HEK293T (cell line): ENCODE results near the gene CAMK2G.

Source experiments
- CTCF ChIA-PET: fragments of 350-600 bp; formaldehyde crosslinking; extraction: SDS; loops from one replicate; lab custom pipeline; 2021; ENCODE audit warnings: antibody characterized with exemption, inconsistent platforms; lab: Yijun Ruan, JAX
- POLR2A ChIA-PET: fragments of 350-600 bp; formaldehyde crosslinking; extraction: SDS; loops from one replicate; lab custom pipeline; 2020; ENCODE audit warnings: antibody characterized with exemption, inconsistent platforms; lab: Yijun Ruan, JAX
- DNase-seq: peaks from one replicate; pipeline ENCODE4 v3.0.0; 2012; ENCODE audit warnings: mixed read lengths; ENCODE audit errors: extremely low spot score
- ARNT ChIP-seq: fragments of 450-650 bp; IDR thresholded peaks from 2 replicates; pipeline ENCODE4 v1.6.1; 2017; ENCODE audit warnings: mild to moderate bottlenecking
- BHLHE40 ChIP-seq: fragments of 450-650 bp; IDR thresholded peaks from 2 replicates; pipeline ENCODE4 v1.6.1; 2016; ENCODE audit warnings: mild to moderate bottlenecking, moderate library complexity, borderline replicate concordance
- CTBP1 ChIP-seq: fragments of 450-650 bp; IDR thresholded peaks from 2 replicates; pipeline ENCODE4 v1.6.1; 2016; ENCODE audit warnings: borderline replicate concordance
- ELF4 ChIP-seq: fragments of 450-650 bp; IDR thresholded peaks from 2 replicates; pipeline ENCODE4 v1.6.1; 2017; ENCODE audit warnings: antibody characterized with exemption
- FOXA1 ChIP-seq: fragments of 450-650 bp; IDR thresholded peaks from 2 replicates; pipeline ENCODE4 v1.6.1; 2016; ENCODE audit warnings: mild to moderate bottlenecking
- FOXK2 ChIP-seq: fragments of 450-650 bp; IDR thresholded peaks from 2 replicates; pipeline ENCODE4 v1.6.1; 2016; ENCODE audit warnings: mild to moderate bottlenecking
- FOXM1 ChIP-seq: fragments of 450-650 bp; IDR thresholded peaks from 2 replicates; pipeline ENCODE4 v1.6.1; 2017; ENCODE audit warnings: mild to moderate bottlenecking, borderline replicate concordance
- HDGF ChIP-seq: fragments of 450-650 bp; IDR thresholded peaks from 2 replicates; pipeline ENCODE4 v1.6.1; 2017; ENCODE audit warnings: antibody characterized with exemption, borderline replicate concordance
- L3MBTL2 ChIP-seq: fragments of 450-650 bp; conservative IDR thresholded peaks from 2 replicates; pipeline ENCODE4 v1.6.1; 2016; ENCODE audit warnings: mild to moderate bottlenecking
- LEF1 ChIP-seq: fragments of 450-650 bp; IDR thresholded peaks from 2 replicates; pipeline ENCODE4 v1.6.1; 2017; ENCODE audit warnings: mild to moderate bottlenecking, borderline replicate concordance
- NFRKB ChIP-seq: fragments of 450-650 bp; IDR thresholded peaks from 2 replicates; pipeline ENCODE4 v1.6.1; 2016; ENCODE audit warnings: mild to moderate bottlenecking, moderate library complexity
- SP1 ChIP-seq: fragments of 450-650 bp; IDR thresholded peaks from 2 replicates; pipeline ENCODE4 v1.6.1; 2017
- SUZ12 ChIP-seq: fragments of 450-650 bp; IDR thresholded peaks from 2 replicates; pipeline ENCODE4 v1.6.1; 2016; ENCODE audit warnings: mild to moderate bottlenecking
- TARDBP ChIP-seq: fragments of 450-650 bp; IDR thresholded peaks from 2 replicates; pipeline ENCODE4 v1.6.1; 2016
- ZNF384 ChIP-seq: fragments of 450-650 bp; IDR thresholded peaks from 2 replicates; pipeline ENCODE4 v1.6.1; 2016
- TF ChIP-seq, protein P1 (sequence below): fragments of 450-650 bp; IDR thresholded peaks from 2 replicates; pipeline ENCODE4 v1.6.1; 2016

Gene CAMK2G

DNA sequence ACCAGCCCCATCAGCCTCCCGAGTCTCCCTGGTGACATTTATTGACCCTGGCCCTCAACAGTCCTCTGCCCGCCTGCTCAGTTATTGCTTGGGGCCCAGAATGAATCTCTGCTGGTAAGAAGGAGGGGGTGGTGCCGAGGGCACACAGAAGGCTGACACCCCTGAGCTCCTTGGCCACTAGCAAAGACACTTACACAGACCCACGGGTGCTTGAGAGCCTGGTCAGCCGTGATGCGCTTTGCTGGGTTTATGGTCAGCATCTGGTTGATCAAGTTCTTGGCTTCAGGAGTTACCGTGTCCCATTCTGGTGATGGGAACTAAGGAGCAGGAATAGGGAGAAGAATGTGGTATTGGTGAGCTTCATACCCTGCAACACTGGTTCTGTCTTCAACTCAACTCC lies 27.3 kb downstream of the CAMK2G start:
- POLR2A ChIA-PET, result interaction anchor here (0.5 kb wide), 1 partner anchor 33 kb away, joined by 3 read pairs; no protein-coding TSS in a partner anchor
- no peak for TF ChIP-seq ZNF384
- TF ChIP-seq NFRKB, result no peak
- no peak for TF ChIP-seq LEF1
- TF ChIP-seq, protein P1, sequence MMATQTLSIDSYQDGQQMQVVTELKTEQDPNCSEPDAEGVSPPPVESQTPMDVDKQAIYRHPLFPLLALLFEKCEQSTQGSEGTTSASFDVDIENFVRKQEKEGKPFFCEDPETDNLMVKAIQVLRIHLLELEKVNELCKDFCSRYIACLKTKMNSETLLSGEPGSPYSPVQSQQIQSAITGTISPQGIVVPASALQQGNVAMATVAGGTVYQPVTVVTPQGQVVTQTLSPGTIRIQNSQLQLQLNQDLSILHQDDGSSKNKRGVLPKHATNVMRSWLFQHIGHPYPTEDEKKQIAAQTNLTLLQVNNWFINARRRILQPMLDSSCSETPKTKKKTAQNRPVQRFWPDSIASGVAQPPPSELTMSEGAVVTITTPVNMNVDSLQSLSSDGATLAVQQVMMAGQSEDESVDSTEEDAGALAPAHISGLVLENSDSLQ, result no peak
- TF ChIP-seq ELF4, result no peak
- TF ChIP-seq HDGF, result no peak
- no peak for TF ChIP-seq FOXK2
- no peak for TF ChIP-seq TARDBP
- no peak for TF ChIP-seq CTBP1
- TF ChIP-seq BHLHE40, result no peak
- TF ChIP-seq SP1, result no peak
- no peak for TF ChIP-seq FOXA1
- no peak for TF ChIP-seq FOXM1
- TF ChIP-seq ARNT, result no peak
- TF ChIP-seq SUZ12, result no peak
- TF ChIP-seq L3MBTL2, result no peak
- DNase-seq, result no peak
- CTCF ChIA-PET, result interaction anchor here (0.6 to 4.3 kb wide), 3 partner anchors 13 to 1471 kb away, joined by 3 to 25 read pairs (median 3); no protein-coding TSS in a partner anchor

DNA sequence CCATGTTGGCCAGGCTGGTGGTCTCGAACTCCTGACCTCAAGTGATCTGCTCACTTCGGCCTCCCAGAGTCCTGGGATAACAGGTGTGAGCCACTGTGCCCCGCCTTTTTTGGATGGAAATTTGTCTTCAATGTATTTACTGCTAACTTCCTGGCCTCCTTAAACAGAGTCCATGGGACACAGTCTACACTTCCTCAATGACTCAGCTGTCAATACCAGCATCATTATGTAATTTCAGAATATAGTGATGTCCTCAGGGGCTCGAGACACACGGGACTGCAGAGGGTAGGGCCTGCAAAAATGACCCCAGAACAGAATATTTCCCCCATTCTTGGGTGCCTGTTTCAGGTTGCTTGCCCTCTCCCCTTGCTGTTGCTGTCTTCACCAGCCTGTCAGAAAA lies 31.1 kb downstream of the CAMK2G start:
- CTCF ChIA-PET, result interaction anchor here (4.3 kb wide), 1 partner anchor 37 kb away, joined by 25 read pairs; no protein-coding TSS in a partner anchor
- TF ChIP-seq ZNF384 (no peak), LEF1 (no peak), ELF4 (no peak), BHLHE40 (no peak), ARNT (no peak), HDGF (no peak), FOXK2 (no peak), L3MBTL2 (no peak), SP1 (no peak), FOXA1 (no peak), FOXM1 (no peak), SUZ12 (no peak)
- TF ChIP-seq, protein P1, result no peak
- no peak for DNase-seq
- POLR2A ChIA-PET, result no interaction called here

GRCh38 chr10:73842349-73842748 lies 32.0 kb downstream of the CAMK2G start:
- DNase-seq, result no peak
- ChIA-PET CTCF (interaction anchor here (0.6 kb wide), 1 partner anchor 98 kb away, joined by 3 read pairs; no protein-coding TSS in a partner anchor), POLR2A (no interaction called here)
- TF ChIP-seq CTBP1 (no peak), ZNF384 (no peak), ELF4 (no peak), SUZ12 (no peak), ARNT (no peak), L3MBTL2 (no peak), TARDBP (no peak), NFRKB (no peak), FOXA1 (no peak), SP1 (no peak), LEF1 (no peak)
- TF ChIP-seq, protein P1, result no peak

GRCh38 chr10:73841526-73842285 lies 32.6 kb downstream of the CAMK2G start:
- ChIA-PET CTCF (interaction anchor here (0.6 kb wide), 1 partner anchor 99 kb away, joined by 3 read pairs; no protein-coding TSS in a partner anchor), POLR2A (no interaction called here)
- TF ChIP-seq ZNF384, result no peak
- TF ChIP-seq HDGF, result no peak
- TF ChIP-seq, protein P1, result no peak
- TF ChIP-seq ELF4, result no peak
- TF ChIP-seq ARNT, result no peak
- no peak for TF ChIP-seq TARDBP
- no peak for TF ChIP-seq FOXA1
- no peak for TF ChIP-seq L3MBTL2
- TF ChIP-seq FOXK2, result no peak
- no peak for TF ChIP-seq SP1
- no peak for TF ChIP-seq BHLHE40
- no peak for TF ChIP-seq SUZ12
- TF ChIP-seq FOXM1, result no peak
- no peak for TF ChIP-seq NFRKB
- no peak for TF ChIP-seq LEF1
- DNase-seq, result no peak

DNA sequence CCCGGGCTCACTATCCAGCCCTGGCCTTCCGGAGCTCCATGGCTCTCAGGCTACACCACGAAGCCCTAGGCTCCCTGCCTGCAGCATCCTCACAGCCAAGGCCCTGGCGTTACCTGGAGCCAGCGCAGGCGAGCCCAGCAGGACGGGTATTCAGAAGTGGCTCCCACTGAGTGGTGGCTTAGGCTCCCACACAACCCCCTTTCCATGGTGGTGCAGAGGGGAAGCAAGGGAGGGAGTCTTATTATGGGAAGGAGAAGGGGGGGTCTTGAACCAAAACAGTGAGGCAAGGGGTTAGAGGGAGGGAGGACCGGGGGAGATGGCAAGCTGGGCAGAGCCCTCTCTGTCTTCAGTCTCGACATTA lies 33.3 kb downstream of the CAMK2G start:
- TF ChIP-seq L3MBTL2 (no peak), LEF1 (no peak), ZNF384 (no peak), FOXM1 (no peak), TARDBP (no peak), ELF4 (no peak), BHLHE40 (no peak), ARNT (no peak), NFRKB (no peak), CTBP1 (no peak), FOXA1 (no peak)
- TF ChIP-seq, protein P1, result no peak
- DNase-seq, result no peak
- ChIA-PET POLR2A (no interaction called here), CTCF (no interaction called here)
